ENCODE data around the gene INHBB. TPM values are rescaled to one million over a fixed set of nuclear protein-coding genes. Genes with fewer than 3 reads are reported as not detected.

The INHBB gene
- total RNA-seq, 4 donors from 2014 or later = 12.3 to 27.5 (median 23.6) TPM

GRCh38 chr2:120367649-120368048, 21.7 kb downstream of the INHBB start:
- intact Hi-C loops (cut with DNase I) = no loop called here
- Histone ChIP-seq H3K36me3 (no peaks in the 10 kb centered on the region), H3K4me3 (replicated peaks in 1 of 3) (no peak overlapping the region), H3K27ac (no peak overlapping the region), H3K27me3 (no peaks in the 10 kb centered on the region), H3K9me3 (no peaks in the 10 kb centered on the region), H3K4me1 (no peaks in the 10 kb centered on the region)
- WGBS, 2 donors = 68 to 78% methylated on average over 5 of the region's 5 CpGs
- DNase-seq = no peak
- TF ChIP-seq POLR2A (IDR thresholded peaks at IDR 0.05) = no peak
- TF ChIP-seq CTCF (IDR thresholded peaks at IDR 0.05) = no peak

- no peaks in the 10 kb centered on the region for H3K9me3 ChIP-seq
- no peak overlapping the region for H3K4me3 ChIP-seq (replicated peaks in 1 of 3)
- H3K4me1 ChIP-seq = no peaks in the 10 kb centered on the region
- intact Hi-C loops (cut with DNase I) = no loop called here
- no peaks in the 10 kb centered on the region for H3K36me3 ChIP-seq
- no peaks in the 10 kb centered on the region for H3K27me3 ChIP-seq
- TF ChIP-seq CTCF (IDR thresholded peaks at IDR 0.05) = no peak
- TF ChIP-seq POLR2A (IDR thresholded peaks at IDR 0.05) = no peak
- WGBS, 2 donors = 63 to 81% methylated on average over 3 of the region's 3 CpGs
- H3K27ac ChIP-seq = no peak overlapping the region
- no peak for DNase-seq
These were observed 22.1 kb downstream of the INHBB start for GRCh38 chr2:120368086-120368485.

GRCh38 chr2:120369250-120369649, 23.3 kb downstream of the INHBB start:
- DNase-seq = no peak
- intact Hi-C loops (cut with DNase I) = no loop called here
- Histone ChIP-seq H3K36me3 (no peaks in the 10 kb centered on the region), H3K4me1 (no peaks in the 10 kb centered on the region), H3K27ac (no peak overlapping the region), H3K27me3 (no peaks in the 10 kb centered on the region), H3K4me3 (replicated peaks in 1 of 3) (no peak overlapping the region), H3K9me3 (no peaks in the 10 kb centered on the region)
- no peak for TF ChIP-seq POLR2A (IDR thresholded peaks at IDR 0.05)
- TF ChIP-seq CTCF (IDR thresholded peaks at IDR 0.05) = no peak
- 91 to 92% methylated on average over 4 of the region's 4 CpGs for WGBS, 2 donors

GRCh38 chr2:120371969-120372625, 26.2 kb downstream of the INHBB start:
- TF ChIP-seq CTCF (IDR thresholded peaks at IDR 0.05) = no peak
- TF ChIP-seq POLR2A (IDR thresholded peaks at IDR 0.05) = no peak

GRCh38 chr2:120372816-120373215, 26.9 kb downstream of the INHBB start:
- no peak overlapping the region for H3K4me3 ChIP-seq (replicated peaks in 1 of 3)
- no peak for TF ChIP-seq CTCF (IDR thresholded peaks at IDR 0.05)
- no peak for TF ChIP-seq POLR2A (IDR thresholded peaks at IDR 0.05)
- H3K27me3 ChIP-seq = no peaks in the 10 kb centered on the region
- no peaks in the 10 kb centered on the region for H3K4me1 ChIP-seq
- no peak overlapping the region for H3K27ac ChIP-seq
- H3K9me3 ChIP-seq = no peaks in the 10 kb centered on the region
- no peaks in the 10 kb centered on the region for H3K36me3 ChIP-seq
- 93 to 98% methylated on average over 4 of the region's 4 CpGs for WGBS, 2 donors
- intact Hi-C loops (cut with DNase I) = no loop called here
- no peak for DNase-seq

More at GRCh38 chr2:120371969-120372625, 26.2 kb downstream of the INHBB start:
- no peak for DNase-seq
- Histone ChIP-seq H3K36me3 (no peaks in the 10 kb centered on the region), H3K4me3 (replicated peaks in 1 of 3) (no peak overlapping the region), H3K4me1 (no peaks in the 10 kb centered on the region), H3K27ac (no peak overlapping the region), H3K9me3 (no peaks in the 10 kb centered on the region), H3K27me3 (no peaks in the 10 kb centered on the region)
- 73 to 76% methylated on average over 16 of the region's 16 CpGs for WGBS, 2 donors
- intact Hi-C loops (cut with DNase I) = no loop called here

Data from thyroid gland (tissue), 4 donors.